GM21447 (cell line): ENCODE measurements around the gene PCDHGB2.
"Not testable (repeated sequence)": the region's sequence is repeated elsewhere in the genome, so short reads cannot be mapped to it uniquely, and the experiment has no call there.

Experiments used
- ATAC-seq: cut with Tn5 transposase; IDR thresholded peaks from one replicate; pipeline ENCODE4 v1.9.1; 2021; ENCODE audit not compliant: unreplicated experiment

The PCDHGB2 gene

DNA sequence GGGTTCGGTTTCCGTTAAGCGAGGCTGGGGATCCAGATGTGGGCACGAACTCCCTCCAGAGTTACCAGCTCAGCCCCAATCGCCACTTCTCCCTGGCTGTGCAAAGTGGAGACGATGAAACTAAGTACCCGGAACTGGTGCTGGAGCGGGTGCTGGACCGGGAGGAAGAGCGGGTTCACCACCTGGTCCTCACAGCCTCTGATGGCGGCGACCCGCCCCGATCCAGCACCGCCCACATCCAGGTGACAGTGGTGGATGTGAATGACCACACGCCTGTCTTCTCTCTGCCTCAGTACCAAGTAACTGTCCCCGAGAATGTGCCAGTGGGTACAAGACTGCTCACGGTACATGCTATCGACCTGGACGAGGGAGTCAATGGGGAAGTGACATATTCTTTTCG lies 23.6 kb downstream of the PCDHGB2 start:
- no peak for ATAC-seq

DNA sequence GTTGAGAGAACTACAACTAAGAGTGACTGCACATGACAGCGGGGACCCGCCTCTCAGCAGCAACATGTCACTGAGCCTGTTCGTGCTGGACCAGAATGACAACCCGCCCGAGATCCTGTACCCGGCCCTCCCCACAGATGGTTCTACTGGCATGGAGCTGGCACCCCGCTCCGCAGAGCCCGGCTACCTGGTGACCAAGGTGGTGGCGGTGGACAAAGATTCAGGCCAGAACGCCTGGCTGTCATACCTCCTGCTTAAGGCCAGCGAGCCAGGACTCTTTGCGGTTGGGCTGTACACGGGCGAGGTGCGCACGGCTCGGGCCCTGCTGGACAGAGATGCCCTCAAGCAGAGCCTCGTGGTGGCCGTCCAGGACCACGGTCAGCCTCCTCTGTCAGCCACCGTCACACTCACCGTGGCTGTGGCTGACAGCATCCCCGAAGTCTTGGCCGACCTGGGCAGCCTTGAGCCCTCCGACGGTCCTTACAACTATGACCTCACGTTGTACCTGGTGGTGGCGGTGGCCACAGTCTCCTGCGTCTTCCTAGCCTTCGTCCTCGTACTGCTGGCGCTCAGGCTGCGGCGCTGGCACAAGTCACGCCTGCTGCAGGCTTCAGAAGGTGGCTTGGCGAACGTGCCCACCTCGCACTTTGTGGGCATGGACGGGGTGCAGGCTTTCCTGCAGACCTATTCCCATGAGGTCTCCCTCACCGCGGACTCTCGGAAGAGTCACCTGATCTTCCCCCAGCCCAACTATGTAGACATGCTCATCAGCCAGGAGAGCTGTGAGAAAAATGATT lies 24.9 kb downstream of the PCDHGB2 start:
- ATAC-seq = no peak

DNA sequence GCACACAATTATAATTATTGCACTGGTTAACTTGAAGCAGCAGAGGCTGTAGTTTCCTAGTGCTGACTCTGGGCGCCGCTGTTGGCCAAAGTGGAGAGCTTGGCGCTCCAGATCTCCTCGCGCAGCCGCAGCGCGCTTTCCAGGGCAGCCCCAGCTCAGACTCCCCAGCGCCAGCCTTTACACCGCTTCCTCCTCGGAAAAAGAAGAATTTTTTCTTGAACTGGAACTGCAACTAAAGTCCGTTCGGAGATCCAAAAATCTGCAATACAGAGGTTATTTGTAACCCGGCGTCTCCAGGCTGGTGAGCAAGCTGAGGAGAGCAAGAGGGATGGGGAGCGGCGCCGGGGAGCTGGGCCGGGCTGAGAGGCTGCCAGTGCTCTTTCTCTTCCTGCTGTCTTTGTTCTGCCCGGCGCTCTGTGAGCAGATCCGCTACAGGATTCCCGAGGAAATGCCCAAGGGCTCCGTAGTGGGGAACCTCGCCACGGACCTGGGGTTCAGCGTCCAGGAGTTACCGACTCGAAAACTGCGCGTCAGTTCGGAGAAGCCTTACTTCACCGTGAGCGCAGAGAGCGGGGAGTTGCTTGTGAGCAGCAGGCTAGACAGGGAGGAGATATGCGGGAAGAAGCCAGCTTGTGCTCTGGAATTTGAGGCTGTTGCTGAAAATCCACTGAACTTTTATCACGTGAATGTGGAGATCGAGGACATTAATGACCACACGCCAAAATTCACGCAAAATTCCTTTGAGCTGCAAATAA lies 27.9 kb downstream of the PCDHGB2 start, which contains the start of gene PCDHGB4:
Gene PCDHGB4 (plus strand): TSS at position 142 of the 755 bp plus-strand sequence. CDS start 187 bp downstream, at position 329.
- ATAC-seq = not testable (repeated sequence)

DNA sequence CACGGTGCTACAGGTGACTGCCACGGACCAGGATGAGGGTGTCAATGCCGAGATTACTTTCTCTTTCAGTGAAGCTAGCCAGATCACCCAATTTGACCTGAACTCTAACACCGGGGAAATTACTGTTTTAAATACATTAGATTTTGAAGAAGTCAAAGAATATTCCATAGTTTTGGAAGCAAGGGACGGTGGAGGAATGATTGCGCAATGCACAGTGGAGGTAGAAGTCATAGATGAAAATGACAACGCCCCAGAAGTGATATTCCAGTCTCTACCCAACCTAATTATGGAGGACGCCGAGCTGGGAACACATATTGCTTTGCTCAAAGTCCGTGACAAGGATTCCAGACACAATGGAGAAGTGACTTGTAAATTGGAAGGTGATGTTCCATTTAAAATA lies 28.9 kb downstream of the PCDHGB2 start:
- ATAC-seq = no peak

DNA sequence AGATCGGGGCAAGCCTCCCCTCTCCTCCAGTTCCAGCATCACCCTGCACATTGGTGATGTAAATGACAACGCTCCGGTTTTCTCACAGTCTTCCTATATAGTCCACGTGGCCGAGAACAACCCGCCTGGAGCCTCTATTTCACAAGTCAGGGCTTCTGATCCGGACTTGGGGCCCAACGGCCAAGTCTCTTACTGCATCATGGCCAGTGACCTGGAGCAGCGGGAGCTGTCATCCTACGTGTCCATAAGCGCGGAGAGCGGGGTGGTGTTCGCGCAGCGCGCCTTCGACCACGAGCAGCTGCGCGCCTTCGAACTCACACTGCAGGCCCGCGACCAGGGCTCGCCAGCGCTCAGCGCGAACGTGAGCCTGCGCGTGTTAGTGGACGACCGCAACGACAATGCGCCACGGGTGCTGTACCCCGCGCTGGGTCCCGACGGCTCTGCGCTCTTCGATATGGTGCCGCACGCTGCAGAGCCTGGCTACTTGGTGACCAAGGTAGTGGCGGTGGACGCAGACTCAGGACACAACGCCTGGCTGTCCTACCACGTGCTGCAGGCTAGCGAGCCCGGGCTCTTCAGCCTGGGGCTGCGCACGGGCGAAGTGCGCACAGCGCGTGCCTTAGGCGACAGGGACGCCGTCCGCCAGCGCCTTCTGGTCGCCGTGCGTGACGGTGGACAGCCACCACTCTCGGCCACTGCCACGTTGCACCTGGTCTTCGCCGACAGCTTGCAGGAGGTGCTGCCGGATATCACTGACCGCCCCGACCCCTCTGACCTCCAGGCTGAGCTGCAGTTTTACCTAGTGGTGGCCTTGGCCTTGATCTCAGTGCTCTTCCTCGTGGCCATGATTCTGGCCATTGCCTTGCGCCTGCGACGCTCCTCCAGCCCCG lies 29.6 kb downstream of the PCDHGB2 start:
- no peak for ATAC-seq

DNA sequence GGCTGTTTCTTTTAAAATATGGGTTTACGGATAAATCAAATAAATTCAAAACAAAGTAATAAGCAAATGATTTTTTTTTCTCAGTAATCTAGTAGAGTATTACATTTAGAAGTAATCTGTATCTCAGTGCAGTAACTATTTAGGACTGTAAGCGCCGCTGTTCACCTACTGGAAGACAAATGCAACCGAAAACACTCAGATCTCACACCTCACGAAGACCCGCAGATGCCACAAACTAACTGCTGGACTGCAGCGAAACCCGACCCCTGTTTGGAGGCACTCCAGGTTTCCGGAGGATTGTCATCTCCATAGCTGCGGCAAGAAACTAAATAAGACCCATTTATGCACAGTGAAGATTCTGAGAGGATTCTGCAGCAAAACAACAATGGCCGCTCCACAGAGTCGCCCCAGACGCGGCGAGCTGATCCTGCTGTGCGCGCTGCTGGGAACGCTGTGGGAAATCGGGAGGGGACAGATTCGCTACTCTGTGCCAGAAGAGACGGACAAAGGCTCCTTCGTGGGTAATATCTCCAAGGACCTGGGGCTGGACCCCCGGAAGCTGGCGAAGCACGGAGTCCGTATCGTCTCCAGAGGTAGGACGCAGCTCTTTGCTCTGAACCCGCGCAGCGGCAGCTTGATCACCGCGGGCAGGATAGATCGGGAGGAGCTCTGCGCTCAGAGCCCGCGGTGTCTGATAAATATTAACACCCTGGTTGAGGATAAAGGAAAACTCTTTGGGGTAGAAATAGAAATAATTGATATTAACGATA lies 32.8 kb downstream of the PCDHGB2 start, which contains the start of gene PCDHGA8:
Gene PCDHGA8 (plus strand): TSS at position 205 of the 770 bp plus-strand sequence. CDS start 181 bp downstream, at position 386.
- no peak for ATAC-seq

DNA sequence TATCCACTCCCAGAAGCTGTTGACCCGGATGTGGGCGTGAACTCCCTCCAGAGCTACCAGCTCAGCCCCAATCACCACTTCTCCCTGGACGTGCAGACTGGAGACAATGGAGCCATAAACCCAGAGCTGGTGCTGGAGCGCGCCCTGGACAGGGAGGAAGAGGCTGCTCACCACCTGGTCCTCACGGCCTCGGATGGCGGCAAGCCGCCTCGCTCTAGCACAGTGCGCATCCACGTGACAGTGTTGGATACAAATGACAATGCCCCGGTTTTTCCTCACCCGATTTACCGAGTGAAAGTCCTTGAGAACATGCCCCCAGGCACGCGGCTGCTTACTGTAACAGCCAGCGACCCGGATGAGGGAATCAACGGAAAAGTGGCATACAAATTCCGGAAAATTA lies 33.5 kb downstream of the PCDHGB2 start:
- no peak for ATAC-seq

DNA sequence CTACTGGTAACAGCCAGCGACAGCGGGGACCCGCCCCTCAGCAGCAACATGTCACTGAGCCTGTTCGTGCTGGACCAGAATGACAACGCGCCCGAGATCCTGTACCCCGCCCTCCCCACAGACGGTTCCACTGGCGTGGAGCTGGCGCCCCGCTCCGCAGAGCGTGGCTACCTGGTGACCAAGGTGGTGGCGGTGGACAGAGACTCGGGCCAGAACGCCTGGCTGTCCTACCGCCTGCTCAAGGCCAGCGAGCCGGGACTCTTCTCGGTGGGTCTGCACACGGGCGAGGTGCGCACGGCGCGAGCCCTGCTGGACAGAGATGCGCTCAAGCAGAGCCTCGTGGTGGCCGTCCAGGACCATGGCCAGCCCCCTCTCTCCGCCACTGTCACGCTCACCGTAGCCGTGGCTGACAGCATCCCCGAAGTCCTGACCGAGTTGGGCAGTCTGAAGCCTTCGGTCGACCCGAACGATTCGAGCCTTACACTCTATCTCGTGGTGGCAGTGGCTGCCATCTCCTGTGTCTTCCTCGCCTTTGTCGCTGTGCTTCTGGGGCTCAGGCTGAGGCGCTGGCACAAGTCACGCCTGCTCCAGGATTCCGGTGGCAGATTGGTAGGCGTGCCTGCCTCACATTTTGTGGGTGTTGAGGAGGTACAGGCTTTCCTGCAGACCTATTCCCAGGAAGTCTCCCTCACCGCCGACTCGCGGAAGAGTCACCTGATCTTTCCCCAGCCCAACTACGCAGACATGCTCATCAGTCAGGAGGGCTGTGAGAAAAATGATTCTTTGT lies 34.8 kb downstream of the PCDHGB2 start:
- ATAC-seq = not testable (repeated sequence)

DNA sequence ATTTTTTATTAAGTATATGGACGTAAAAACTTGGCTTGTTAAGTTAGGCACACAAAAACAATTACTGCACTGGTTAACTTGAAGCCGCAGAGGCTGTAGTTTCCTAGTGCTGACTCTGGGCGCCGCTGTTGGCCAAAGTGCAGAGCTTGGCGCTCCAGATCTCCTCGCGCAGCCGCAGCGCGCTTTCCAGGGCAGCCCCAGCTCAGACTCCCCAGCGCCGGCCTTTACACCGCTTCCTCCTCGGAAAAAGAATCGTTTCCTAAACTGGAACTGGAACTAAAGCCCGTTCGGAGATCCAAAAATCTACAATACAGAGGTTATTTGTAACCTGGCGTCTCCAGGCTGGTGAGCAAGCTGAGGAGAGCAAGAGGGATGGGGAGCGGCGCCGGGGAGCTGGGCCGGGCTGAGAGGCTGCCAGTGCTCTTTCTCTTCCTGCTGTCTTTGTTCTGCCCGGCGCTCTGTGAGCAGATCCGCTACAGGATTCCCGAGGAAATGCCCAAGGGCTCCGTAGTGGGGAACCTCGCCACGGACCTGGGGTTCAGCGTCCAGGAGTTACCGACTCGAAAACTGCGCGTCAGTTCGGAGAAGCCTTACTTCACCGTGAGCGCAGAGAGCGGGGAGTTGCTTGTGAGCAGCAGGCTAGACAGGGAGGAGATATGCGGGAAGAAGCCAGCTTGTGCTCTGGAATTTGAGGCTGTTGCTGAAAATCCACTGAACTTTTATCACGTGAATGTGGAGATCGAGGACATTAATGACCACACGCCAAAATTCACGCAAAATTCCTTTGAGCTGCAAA lies 38.2 kb downstream of the PCDHGB2 start, which contains the start of gene PCDHGB5:
Gene PCDHGB5 (plus strand): TSS at position 192 of the 796 bp plus-strand sequence. CDS start 181 bp downstream, at position 373.
- peak; percentile 73 for ATAC-seq

DNA sequence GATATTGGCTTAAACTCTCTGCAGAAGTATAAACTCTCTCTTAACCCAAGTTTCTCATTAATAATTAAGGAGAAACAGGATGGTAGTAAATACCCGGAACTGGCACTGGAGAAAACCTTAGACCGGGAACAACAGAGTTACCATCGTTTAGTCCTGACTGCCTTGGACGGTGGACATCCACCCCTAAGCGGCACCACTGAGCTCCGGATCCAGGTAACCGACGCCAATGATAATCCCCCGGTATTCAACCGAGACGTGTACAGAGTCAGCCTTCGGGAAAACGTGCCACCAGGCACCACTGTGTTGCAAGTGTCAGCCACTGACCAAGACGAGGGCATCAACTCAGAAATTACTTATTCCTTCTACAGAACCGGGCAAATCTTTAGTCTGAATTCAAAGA lies 38.8 kb downstream of the PCDHGB2 start:
- no peak for ATAC-seq

DNA sequence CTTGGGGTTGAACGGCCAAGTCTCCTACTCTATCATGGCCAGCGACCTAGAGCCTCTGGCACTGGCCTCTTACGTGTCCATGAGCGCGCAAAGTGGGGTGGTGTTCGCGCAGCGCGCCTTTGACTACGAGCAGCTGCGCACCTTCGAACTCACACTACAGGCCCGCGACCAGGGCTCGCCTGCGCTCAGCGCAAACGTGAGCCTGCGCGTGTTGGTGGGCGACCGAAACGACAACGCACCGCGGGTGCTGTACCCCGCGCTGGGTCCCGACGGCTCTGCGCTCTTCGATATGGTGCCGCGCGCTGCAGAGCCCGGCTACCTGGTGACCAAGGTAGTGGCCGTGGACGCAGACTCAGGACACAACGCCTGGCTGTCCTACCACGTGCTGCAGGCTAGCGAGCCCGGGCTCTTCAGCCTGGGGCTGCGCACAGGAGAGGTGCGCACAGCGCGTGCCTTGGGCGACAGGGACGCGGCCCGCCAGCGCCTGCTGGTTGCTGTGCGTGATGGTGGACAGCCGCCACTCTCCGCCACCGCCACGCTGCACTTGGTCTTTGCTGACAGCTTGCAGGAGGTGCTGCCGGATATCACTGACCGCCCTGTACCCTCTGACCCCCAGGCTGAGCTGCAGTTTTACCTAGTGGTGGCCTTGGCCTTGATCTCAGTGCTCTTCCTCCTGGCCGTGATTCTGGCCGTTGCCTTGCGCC lies 39.9 kb downstream of the PCDHGB2 start:
- no peak for ATAC-seq

DNA sequence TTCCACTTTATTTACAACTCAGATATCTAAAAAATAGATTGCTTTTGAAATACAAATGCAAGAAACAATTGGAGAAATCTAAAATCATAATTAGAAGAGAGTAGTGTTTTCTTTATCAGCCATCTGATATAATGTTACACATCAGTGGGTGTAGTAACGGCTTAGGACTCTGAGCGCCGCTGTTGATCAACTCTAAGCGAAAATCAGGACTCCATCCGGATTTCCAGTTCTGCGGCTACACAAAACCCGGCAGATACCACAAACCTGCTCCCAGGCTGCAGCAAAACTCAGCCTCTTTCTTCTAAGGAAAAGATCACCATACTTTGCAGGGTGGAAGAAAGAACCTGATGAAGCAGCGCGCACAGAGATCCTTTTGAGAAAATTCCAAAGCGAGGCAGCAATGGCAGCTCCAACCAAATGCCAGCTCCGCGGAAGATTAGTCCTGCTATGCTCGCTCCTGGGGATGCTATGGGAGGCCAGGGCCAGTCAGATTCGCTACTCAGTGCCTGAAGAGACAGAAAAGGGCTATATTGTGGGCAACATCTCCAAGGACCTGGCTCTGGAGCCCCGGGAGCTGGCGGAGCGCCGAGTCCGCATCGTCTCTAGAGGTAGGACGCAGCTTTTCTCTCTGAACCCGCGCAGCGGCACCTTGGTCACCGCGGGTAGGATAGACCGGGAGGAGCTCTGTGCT lies 42.9 kb downstream of the PCDHGB2 start, which contains the start of gene PCDHGA9:
Gene PCDHGA9 (plus strand): TSS at position 226 of the 691 bp plus-strand sequence. CDS start 175 bp downstream, at position 401.
- ATAC-seq = no peak

DNA sequence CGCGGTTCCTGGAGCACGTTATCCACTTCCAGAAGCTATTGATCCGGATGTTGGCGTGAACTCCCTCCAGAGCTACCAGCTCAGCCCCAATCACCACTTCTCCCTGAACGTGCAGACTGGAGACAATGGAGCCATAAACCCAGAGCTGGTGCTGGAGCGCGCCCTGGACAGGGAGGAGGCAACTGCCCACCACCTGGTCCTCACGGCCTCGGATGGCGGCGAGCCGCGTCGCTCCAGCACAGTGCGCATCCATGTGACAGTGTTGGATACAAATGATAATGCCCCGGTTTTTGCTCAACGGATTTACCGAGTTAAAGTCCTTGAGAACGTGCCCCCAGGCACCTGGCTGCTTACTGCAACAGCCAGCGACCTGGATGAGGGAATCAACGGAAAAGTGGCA lies 43.6 kb downstream of the PCDHGB2 start:
- no peak for ATAC-seq

DNA sequence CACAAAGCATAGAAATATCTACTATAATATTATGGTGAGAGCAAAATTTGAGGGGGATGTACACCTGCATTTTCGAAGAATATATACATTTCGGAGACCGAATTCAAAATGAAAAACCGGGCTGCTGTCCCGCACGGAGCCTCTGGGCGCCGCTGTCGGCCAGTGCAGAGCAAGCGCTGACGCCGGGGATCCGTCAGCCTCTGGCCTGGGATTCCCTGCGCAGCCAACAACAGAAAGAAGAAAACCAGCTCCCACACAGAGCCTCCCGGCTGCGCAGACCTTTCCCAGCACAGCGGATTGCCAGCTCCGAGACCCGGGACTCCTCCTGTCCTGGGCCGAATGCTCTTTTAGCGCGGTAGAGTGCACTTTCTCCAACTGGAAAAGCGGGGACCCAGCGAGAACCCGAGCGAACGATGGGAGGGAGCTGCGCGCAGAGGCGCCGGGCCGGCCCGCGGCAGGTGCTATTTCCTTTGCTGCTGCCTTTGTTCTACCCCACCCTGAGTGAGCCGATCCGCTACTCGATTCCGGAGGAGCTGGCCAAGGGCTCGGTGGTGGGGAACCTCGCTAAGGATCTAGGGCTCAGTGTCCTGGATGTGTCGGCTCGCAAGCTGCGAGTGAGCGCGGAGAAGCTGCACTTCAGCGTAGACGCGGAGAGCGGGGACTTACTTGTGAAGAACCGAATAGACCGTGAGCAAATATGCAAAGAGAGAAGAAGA lies 48.2 kb downstream of the PCDHGB2 start, which contains the start of gene PCDHGB6:
Gene PCDHGB6 (plus strand): TSS at position 232 of the 716 bp plus-strand sequence. CDS start 182 bp downstream, at position 414.
- not testable (repeated sequence) for ATAC-seq

DNA sequence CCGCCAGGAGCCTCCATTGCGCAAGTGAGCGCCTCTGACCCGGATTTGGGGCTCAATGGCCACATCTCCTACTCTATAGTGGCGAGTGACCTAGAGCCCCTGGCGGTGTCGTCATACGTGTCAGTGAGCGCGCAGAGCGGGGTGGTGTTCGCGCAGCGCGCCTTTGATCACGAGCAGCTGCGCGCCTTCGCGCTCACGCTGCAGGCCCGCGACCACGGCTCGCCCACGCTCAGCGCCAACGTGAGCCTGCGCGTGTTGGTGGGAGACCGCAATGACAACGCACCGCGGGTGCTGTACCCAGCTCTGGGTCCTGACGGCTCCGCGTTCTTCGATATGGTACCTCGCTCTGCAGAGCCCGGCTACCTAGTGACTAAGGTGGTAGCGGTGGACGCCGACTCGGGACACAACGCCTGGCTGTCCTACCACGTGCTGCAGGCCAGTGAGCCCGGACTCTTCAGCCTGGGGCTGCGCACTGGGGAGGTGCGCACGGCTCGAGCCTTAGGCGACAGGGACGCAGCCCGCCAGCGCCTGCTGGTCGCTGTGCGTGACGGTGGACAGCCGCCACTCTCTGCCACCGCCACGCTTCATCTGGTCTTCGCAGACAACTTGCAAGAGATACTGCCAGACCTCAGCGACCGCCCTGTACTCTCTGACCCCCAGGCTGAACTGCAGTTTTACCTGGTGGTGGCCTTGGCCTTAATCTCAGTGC lies 50.0 kb downstream of the PCDHGB2 start:
- ATAC-seq = no peak

DNA sequence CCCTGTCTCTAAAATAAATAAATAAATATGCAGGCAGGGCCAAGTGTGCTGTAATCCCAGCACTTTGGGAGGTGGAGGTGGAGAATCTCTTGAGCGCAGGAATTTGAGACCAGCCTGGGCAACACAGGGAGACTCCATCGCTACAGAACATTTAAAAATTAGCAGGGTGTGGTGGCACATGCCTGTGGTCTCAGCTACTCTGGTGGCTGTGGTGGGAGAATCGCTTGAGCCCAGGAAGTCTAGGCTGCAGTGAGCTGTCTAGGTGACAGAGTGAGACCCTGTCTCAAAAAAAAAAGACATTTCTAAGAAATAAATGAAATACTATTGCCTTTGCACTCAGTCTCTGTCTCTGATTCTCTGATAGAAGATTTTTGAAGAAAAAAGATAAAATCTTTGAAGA lies 51.8 kb downstream of the PCDHGB2 start:
- no peak for ATAC-seq
